Kidney (tissue), 14 donors: Measurements from ENCODE around the gene HAGH. TPM values are rescaled to one million over a fixed set of nuclear protein-coding genes. Genes with fewer than 3 reads are reported as not detected.

Experiments
- DNase-seq, 5 donors: peaks; one replicate each; pipeline ENCODE4 v3.0.0-alpha.2; 2013 to 2020
- FAIRE-seq: peaks from 2 replicates; lab custom pipeline; 2012; peaks lifted over from hg19 to GRCh38; lab: Jason Lieb, UNC
- H3K27ac ChIP-seq, 2 donors: one replicate each; pipeline ENCODE4 v1.7.0; 2013; ENCODE audit warnings: low read depth in 2 of 2, low read length in 2 of 2, inconsistent platforms in 1 of 2
- H3K27me3 ChIP-seq: one replicate; pipeline ENCODE4 v1.7.1; 2013; ENCODE audit warnings: low read length, inconsistent platforms; ENCODE audit not compliant: control insufficient read depth, insufficient read depth
- H3K36me3 ChIP-seq, 3 donors: one replicate each; pipeline versions ENCODE4 v1.7.0 to v1.7.1; 2013; ENCODE audit warnings: low read length in 3 of 3, control low read depth in 1 of 3, inconsistent platforms in 1 of 3; ENCODE audit not compliant: insufficient read depth in 3 of 3, control insufficient read depth in 2 of 3
- H3K4me1 ChIP-seq, 3 donors: one replicate each; pipeline versions ENCODE4 v1.7.0 to v1.7.1; 2013; ENCODE audit warnings: low read length in 3 of 3, inconsistent platforms in 1 of 3, low read depth in 1 of 3; ENCODE audit not compliant: control insufficient read depth in 2 of 3, insufficient read depth in 2 of 3
- H3K4me3 ChIP-seq, 3 donors: one replicate each; pipeline versions ENCODE4 v1.7.0 to v1.8.1; 2013; ENCODE audit warnings: low read length in 3 of 3, control low read depth in 1 of 3, inconsistent platforms in 1 of 3
- H3K9ac ChIP-seq, 3 donors: one replicate each; pipeline versions ENCODE4 v1.7.0 to v1.7.1; 2013; ENCODE audit warnings: low read length in 3 of 3, control low read depth in 1 of 3, inconsistent platforms in 1 of 3
- H3K9me3 ChIP-seq, 3 donors: one replicate each; pipeline versions ENCODE4 v1.7.0 to v1.7.1; 2013; ENCODE audit warnings: low read length in 3 of 3, control low read depth in 1 of 3, inconsistent platforms in 1 of 3; ENCODE audit not compliant: control insufficient read depth in 2 of 3, insufficient read depth in 1 of 3
- CTCF ChIP-seq: IDR thresholded peaks from 3 replicates; pipeline ENCODE4 v1.5.1; 2012; ENCODE audit warnings: mild to moderate bottlenecking, moderate library complexity, borderline replicate concordance; ENCODE audit not compliant: insufficient read depth; ENCODE audit errors: extremely low read depth
- intact Hi-C: fragments of 100-400 bp; cut with DNase I; formaldehyde crosslinking; loops from one replicate; pipeline ENCODE4 v1.11.1; 2022
- polyA plus RNA-seq: library from polyadenylated mRNA; stranded (reverse); fragments of 350-450 nt; fragmentation: Illumina TruSeq; extraction: RNeasy Lipid Tissue Mini Kit (QIAGEN cat#74804); gene quantifications from one replicate; pipeline ENCODE4 v1.2.3, GENCODE V29; 2014; ENCODE audit warnings: low read depth, low replicate concordance; ENCODE audit not compliant: insufficient read depth
- total RNA-seq: library from RNA; stranded (reverse); fragmentation: NEBNext Ultra II Directional; extraction: Animal tissue kit (Norgen Biotek cat#: 25700); gene quantifications from one replicate; pipeline ENCODE4 v1.2.1, GENCODE V29; 2021
- donor health status: control.
- donor health status: control.
- donor health status: control.
- donor health status: control.
- donor health status: control.
- donor health status: DM: yes; HTN: yes; CAD: no.
- donor health status: Normal renal cell carcinoma (clear cell type).

The HAGH gene
- total and polyA plus RNA-seq, 2 donors from 2014 or later = 48.1 to 258 TPM

- FAIRE-seq (no peak), DNase-seq (peak in 3 of 5 donors; percentile 26 to 57 (median 47))
- intact Hi-C loops = no loop called here
These were observed 37.2 kb upstream of the HAGH start for GRCh38 chr16:1863681-1864460.

GRCh38 chr16:1862394-1862793 is 35.8 kb upstream of the HAGH start:
- Histone ChIP-seq H3K9ac (no peak overlapping the region), H3K9me3 (no peaks in the 10 kb centered on the region), H3K36me3 (no peaks in the 10 kb centered on the region), H3K27me3 (peaks cover 4% of the 10 kb centered on the region), H3K27ac (no peak overlapping the region), H3K4me1 (peaks cover 0 to 4% (median 0%) of the 10 kb centered on the region in 3 donors), H3K4me3 (no peak overlapping the region)
- DNase-seq = no peak
- no peak for FAIRE-seq
- no peak for TF ChIP-seq CTCF
- intact Hi-C loops = no loop called here

More at GRCh38 chr16:1863681-1864460, 37.2 kb upstream of the HAGH start:
- Histone ChIP-seq H3K27me3 (peaks cover 4% of the 10 kb centered on the region), H3K9me3 (no peaks in the 10 kb centered on the region), H3K4me1 (no peaks in the 10 kb centered on the region), H3K4me3 (no peak overlapping the region), H3K9ac (no peak overlapping the region), H3K36me3 (no peaks in the 10 kb centered on the region), H3K27ac (no peak overlapping the region)
- TF ChIP-seq CTCF = peak; percentile 37

GRCh38 chr16:1861730-1862129 is 35.1 kb upstream of the HAGH start:
- Histone ChIP-seq H3K9ac (no peak overlapping the region), H3K27ac (no peak overlapping the region), H3K9me3 (no peaks in the 10 kb centered on the region), H3K36me3 (no peaks in the 10 kb centered on the region), H3K27me3 (peaks cover 4% of the 10 kb centered on the region), H3K4me1 (peaks cover 0 to 4% (median 0%) of the 10 kb centered on the region in 3 donors), H3K4me3 (no peak overlapping the region)
- DNase-seq (no peak), FAIRE-seq (no peak)
- no peak for TF ChIP-seq CTCF
- intact Hi-C loops = no loop called here
